NCI-H2029 (cell line): ENCODE results near the gene ZNF398.

Experiments
- DNase-seq: peaks from one replicate; lab custom pipeline; 2025; lab: John Stamatoyannopoulos, UW

ZNF398 gene

GRCh38 chr7:149150981-149151380 is 3.7 kb downstream of the ZNF398 start:
- no peak for DNase-seq

GRCh38 chr7:149153346-149153745 is 6.1 kb downstream of the ZNF398 start:
- DNase-seq, result no peak

DNA sequence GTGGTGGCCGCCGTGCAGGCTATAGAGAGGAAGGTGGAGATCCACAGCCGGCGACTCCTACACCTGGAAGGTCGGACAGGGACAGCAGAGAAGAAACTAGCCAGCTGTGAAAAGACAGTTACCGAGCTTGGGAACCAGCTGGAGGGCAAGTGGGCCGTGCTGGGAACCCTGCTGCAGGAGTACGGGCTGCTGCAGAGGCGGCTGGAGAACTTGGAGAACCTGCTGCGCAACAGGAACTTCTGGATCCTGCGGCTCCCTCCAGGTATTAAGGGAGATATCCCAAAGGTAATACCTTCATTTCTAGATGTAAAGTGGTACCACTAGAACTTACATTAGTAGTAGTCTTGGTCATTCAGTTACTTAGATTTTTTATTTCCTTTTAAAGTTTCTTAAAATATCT is 6.8 kb downstream of the ZNF398 start:
- no peak for DNase-seq

- DNase-seq, result no peak
Measured at GRCh38 chr7:149156898-149157297, 9.6 kb downstream of the ZNF398 start.

- DNase-seq, result no peak
Measured at GRCh38 chr7:149161241-149161848, 14.1 kb downstream of the ZNF398 start.

DNA sequence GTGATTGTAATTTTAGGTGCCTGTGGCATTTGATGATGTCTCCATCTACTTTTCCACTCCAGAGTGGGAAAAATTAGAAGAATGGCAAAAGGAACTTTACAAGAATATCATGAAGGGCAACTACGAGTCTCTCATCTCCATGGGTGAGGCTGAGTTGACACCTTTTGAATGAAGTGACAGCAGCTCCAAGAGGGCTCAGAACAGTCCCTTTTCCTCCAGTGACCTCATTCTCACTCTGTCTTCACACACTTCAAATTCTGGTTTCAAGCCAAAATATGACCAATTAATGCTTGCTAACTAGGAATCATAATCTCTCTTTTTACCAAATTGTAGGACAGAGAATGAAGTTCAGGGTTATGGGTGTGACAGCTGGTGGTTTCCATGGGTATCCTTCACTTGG is 18.9 kb downstream of the ZNF398 start:
- DNase-seq, result no peak

- no peak for DNase-seq
Measured at GRCh38 chr7:149166630-149167352, 19.5 kb downstream of the ZNF398 start.

- DNase-seq, result no peak
Measured at GRCh38 chr7:149171892-149172533, 24.8 kb downstream of the ZNF398 start.

DNA sequence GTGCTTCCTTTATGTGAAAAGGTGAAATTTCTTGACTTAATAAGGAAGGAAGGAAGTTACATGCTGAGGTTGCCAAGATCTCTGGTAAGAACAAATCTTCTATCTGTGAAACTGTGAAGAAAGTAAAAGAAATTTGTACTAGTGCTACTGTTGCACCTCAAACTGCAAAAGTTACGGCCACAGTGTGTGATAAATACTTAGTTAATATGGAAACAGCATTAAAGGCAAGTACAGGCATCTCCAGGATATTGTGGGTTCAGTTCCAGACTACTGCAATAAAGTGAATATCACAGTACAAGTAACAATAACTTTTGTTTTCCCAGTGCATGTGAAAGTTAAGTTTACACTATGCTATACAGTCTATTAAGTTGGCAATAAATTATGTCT is 25.3 kb downstream of the ZNF398 start:
- DNase-seq, result no peak

DNA sequence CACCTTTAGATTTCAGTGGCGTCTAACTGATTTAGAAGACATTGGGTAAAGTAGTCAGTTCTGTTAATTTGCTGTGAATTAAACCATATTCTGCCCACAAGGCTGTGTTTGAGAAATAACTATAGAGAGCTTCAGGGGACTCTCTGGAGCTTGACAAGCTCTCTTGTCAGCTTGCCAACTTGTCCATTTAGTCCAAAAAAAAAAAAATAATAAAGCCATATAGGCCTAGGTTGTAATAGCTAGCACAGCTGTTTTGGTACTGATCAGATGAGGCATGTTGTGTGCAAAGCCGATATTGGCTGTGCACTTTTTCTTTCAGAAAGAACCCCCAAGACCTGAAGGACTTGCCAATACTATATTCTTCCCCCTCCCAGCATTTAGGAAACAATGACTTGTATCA is 27.9 kb downstream of the ZNF398 start:
- DNase-seq, result no peak

GRCh38 chr7:149179241-149179640 is 32.0 kb downstream of the ZNF398 start:
- DNase-seq, result no peak

DNA sequence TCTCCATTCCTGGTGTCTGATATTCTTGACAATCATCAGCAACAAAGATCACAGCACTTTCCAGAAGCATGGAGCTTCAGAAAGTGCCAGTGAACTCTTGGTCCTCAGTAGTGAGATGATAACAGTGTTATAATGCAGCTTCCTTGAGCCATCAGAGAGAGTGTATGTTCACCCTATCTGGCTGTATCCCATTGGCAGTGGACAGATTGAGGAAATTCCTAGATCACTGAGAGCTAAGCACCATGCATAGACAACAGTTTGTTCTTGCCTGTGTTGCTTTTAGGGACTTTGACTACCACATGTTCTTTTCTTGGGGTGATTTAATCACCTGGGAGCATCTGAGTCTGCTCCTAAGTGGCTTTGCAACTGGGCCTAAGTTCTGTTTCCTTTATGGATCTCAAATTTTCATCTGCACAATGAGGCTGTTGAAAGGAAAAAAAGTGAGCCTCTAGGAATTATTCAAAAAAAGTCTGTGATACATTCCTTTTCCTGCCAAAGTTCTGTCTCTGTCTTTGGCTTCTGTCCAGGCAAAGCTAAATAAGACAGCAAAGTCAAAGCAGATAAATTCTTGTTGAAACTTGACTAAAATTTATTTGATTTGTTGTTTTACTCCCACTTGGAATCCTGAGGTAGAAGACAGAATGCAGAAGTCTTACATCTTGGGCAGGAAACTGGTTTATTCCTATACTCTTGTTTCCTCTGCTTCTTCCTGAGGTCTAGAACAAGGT is 33.6 kb downstream of the ZNF398 start:
- DNase-seq, result no peak

- no peak for DNase-seq
Measured at GRCh38 chr7:149181450-149181790, 34.2 kb downstream of the ZNF398 start.

DNA sequence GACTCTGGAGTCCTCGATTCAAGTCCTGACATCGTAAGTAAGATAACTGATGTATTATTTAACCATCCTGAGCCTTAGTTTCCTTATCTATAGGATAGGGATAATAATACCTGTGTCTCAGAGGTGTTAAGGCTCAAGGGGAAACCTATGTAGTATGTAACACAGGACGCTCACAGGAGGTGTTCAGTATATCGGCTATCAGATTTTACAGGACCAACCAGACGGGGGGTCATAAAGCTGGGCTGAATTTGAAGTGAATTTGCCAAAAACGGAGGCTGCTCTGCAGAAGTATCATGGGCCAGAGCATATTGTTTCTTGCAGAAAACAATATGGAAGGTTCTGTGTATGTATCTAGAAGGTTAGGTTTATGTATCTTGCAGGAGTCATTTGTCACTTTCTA is 37.0 kb downstream of the ZNF398 start:
- no peak for DNase-seq

DNA sequence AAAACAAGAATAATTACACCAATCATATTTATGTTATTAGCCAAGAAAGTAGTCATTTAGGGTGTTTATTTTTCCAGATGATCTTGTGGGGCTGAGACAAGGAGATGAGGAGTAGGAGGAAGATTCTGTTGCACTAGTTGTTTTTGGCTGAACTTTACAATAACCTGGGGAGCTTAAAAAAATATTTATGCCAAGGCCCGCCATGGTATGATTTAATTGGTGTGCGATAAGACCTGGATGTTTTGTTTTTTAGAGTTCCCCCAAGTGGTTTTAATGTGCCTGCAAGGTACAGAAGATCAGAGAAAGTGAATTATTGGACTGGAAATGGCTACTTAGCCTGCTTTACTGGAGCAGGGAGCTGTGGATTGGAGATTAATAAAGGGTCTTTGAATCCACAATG is 41.0 kb downstream of the ZNF398 start:
- DNase-seq, result no peak

DNA sequence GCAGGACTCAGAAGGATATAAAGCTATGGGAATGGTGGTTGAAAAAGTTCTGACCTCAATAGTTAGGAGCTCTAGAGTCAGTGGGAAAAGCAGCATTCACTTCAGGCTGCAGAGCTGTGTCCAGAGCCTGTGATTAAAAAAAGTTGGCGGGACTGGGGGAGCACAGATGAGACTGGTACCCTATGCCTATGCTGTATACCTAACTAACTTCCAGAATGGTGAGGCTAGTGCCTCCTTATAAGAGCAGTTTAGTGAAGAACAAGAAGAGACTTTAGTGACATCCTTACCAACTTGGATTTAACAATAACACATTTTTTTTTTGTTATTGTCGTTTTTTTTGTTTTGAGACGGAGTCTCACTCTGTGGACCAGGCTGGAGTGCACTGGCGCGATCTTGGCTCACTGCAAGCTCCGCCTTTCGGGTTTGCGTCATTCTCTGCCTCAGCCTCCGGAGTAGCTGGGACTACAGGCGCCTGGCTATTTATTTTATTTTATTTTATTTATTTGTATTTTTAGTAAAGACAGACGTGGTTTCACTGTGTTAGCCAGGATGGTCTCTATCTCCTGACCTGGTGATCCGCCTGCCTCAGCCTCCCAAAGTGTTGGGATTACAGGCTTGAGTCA is 41.5 kb downstream of the ZNF398 start:
- no peak for DNase-seq

DNA sequence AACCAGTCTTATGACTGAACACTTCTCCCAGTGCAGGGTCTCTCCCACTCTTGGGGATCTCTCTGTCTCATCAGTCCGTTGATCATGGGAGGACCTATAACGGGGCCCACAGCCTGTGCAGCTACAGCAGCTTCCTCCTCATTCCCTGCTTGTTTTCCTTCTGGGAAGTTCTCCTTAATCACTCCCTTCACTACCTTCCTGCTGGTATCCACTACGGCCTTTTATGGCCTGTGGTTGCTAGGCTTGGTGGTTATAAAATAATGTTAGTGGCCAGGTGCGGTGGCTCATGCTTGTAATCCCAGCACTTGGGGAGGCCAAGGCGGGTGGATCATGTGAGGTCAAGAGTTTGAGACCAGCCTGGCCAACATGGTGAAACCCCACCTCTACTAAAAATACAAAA is 44.6 kb downstream of the ZNF398 start:
- DNase-seq, result no peak

DNA sequence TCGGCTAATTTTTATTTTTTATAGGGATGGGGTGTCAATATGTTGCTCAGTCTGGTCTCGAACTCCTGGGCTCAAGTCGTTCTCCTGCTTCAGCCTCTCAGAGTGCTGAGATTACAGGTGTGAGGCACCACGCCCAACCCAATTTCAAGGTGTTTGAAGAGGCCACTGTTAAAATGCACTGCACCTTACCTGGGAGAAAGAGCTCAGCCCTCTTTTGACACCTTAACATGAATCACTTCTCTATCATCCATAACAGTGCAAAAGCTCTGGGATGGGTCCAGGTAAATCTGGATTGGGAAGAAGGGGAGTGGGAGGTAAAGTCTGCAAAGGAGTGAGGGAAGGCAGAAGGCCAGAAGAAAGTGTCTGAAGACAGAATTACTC is 47.5 kb downstream of the ZNF398 start:
- DNase-seq, result no peak

- peak; percentile 86 for DNase-seq
Measured at GRCh38 chr7:149195180-149196150, 48.2 kb downstream of the ZNF398 start, which contains the start of gene ZNF282. ZNF282 (plus strand) TSS chr7:149195546; CDS start chr7:149195590, 44 bp downstream.

DNA sequence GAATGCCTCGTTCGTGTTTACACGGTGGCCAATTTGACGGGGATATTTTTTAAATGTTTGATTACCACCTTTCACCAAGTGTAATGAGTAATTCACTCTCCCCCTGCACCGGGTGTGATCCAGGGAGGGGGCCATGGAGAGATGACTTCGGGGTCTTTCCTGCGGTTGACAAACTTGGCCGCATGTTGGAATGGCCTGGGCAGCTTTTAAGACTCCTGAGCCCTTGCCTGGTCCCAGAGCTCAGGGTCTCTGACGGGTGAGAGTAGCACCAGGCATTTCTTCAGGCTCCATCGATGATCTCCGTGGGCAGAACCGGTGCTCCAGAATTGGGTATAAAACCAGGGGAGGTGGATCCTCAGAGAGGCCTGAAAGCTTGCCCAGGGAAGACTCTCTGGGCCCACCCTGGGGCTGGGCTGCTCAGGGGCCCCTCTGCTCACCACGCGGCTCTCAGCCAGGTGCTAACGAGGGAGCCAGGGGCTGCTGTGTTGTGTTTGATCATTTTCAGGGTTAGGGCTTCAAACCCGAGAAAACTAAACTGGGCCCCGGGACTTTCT is 49.0 kb downstream of the ZNF398 start:
- DNase-seq, result no peak

GRCh38 chr7:149196705-149197171 is 49.5 kb downstream of the ZNF398 start:
- no peak for DNase-seq
